Endothelial cell of umbilical vein (primary cell): ENCODE measurements around the gene WIPF3. TPM values are rescaled to one million over a fixed set of nuclear protein-coding genes. Genes with fewer than 3 reads are reported as not detected.

ENCODE experiments used
- BruUV-seq: library from RNA; stranded (reverse); fragments of 400-500 nt; replicated peaks from 2 replicates; lab custom pipeline; 2021; lab: Mats Ljungman, UMichigan
- CTCF ChIA-PET: fragments of 300-600, 350-600 bp; sonication (Branson Sonifier 250); formaldehyde crosslinking; loops from one replicate; lab custom pipeline; 2021; ENCODE audit warnings: antibody characterized with exemption, inconsistent platforms; lab: Charles Lee
- POLR2A ChIA-PET: fragments of 300-600, 350-600 bp; sonication (Branson Sonifier 250); formaldehyde crosslinking; loops from one replicate; lab custom pipeline; 2021; ENCODE audit warnings: antibody characterized with exemption, inconsistent platforms; lab: Charles Lee
- DNase-seq: peaks from one replicate; pipeline ENCODE4 v3.0.0-alpha.2; 2011; ENCODE audit warnings: low read depth, low spot score
- FAIRE-seq: peaks from 2 replicates; lab custom pipeline; 2011; peaks lifted over from hg19 to GRCh38; lab: Jason Lieb, UNC
- H2AFZ ChIP-seq: 2 replicates; pipeline ENCODE4 v1.6.0; 2012; ENCODE audit warnings: low read depth, low read length, control low read depth, inconsistent platforms
- H3K27ac ChIP-seq: 2 replicates; pipeline ENCODE4 v1.5.1; 2011; ENCODE audit warnings: low read depth, mild to moderate bottlenecking, control low read depth, low read length, moderate library complexity; ENCODE audit not compliant: insufficient read depth
- H3K27me3 ChIP-seq, 2 experiments: 2 replicates each; pipeline versions ENCODE4 v1.6.0 to v1.6.1; 2011; ENCODE audit warnings: low read length in 2 of 2, mixed read lengths in 1 of 2; ENCODE audit not compliant: control insufficient read depth in 2 of 2, insufficient read depth in 2 of 2
- H3K36me3 ChIP-seq, 2 experiments: 2 replicates in 1 of 2; 3 replicates in 1 of 2; pipeline ENCODE4 v1.5.1; 2011; ENCODE audit warnings: low read length in 2 of 2, mild to moderate bottlenecking in 1 of 2, moderate library complexity in 1 of 2; ENCODE audit not compliant: control insufficient read depth in 2 of 2, insufficient read depth in 2 of 2; ENCODE audit errors: extremely low read depth in 1 of 2
- H3K4me1 ChIP-seq: 3 replicates; pipeline ENCODE4 v1.5.1; 2011; ENCODE audit warnings: mild to moderate bottlenecking, low read length; ENCODE audit not compliant: control insufficient read depth, insufficient read depth; ENCODE audit errors: extremely low read depth
- H3K4me2 ChIP-seq: 2 replicates; pipeline ENCODE4 v1.6.1; 2011; ENCODE audit warnings: low read length, control low read depth, mixed read lengths; ENCODE audit not compliant: insufficient read depth
- H3K4me3 ChIP-seq, 3 experiments: fragments of 200-600 bp in 1 of 3; sonication (generic), shearing (Covaris generic) in 1 of 3; replicated peaks in 1 of 3; 2 replicates each; pipeline ENCODE4 v1.5.1; 2011 to 2016; ENCODE audit warnings: control low read depth in 3 of 3, low read length in 3 of 3, mild to moderate bottlenecking in 2 of 3, inconsistent platforms in 1 of 3, low read depth in 1 of 3, moderate library complexity in 1 of 3; ENCODE audit not compliant: insufficient read depth in 1 of 3
- H3K79me2 ChIP-seq: 2 replicates; pipeline ENCODE4 v1.6.0; 2012; ENCODE audit warnings: low read length, inconsistent platforms; ENCODE audit not compliant: control insufficient read depth, insufficient read depth
- H3K9ac ChIP-seq: replicated peaks from 2 replicates; pipeline ENCODE3; 2011; ENCODE audit warnings: low read length, control low read depth; ENCODE audit not compliant: insufficient read depth; ENCODE audit errors: extremely low read depth
- H3K9me1 ChIP-seq: replicated peaks from 3 replicates; pipeline ENCODE4 v1.6.0; 2011; ENCODE audit warnings: mild to moderate bottlenecking, low read length; ENCODE audit not compliant: control insufficient read depth, insufficient read depth; ENCODE audit errors: extremely low read depth
- H3K9me3 ChIP-seq: replicated peaks from 2 replicates; pipeline ENCODE4 v1.5.1; 2012; ENCODE audit warnings: low read length, inconsistent platforms; ENCODE audit not compliant: control insufficient read depth, insufficient read depth
- H4K20me1 ChIP-seq: replicated peaks from 2 replicates; pipeline ENCODE3; 2011; ENCODE audit warnings: mild to moderate bottlenecking, low read length; ENCODE audit not compliant: control insufficient read depth, insufficient read depth; ENCODE audit errors: extremely low read depth
- EZH2 ChIP-seq: IDR thresholded peaks from 2 replicates; pipeline ENCODE4 v1.6.1; 2012; ENCODE audit warnings: borderline replicate concordance, low read depth, mild to moderate bottlenecking, moderate library complexity, low read length, inconsistent platforms; ENCODE audit not compliant: severe bottlenecking
- GATA2 ChIP-seq: IDR thresholded peaks from 2 replicates; pipeline ENCODE4 v1.7.0; 2011; ENCODE audit warnings: low read depth, mild to moderate bottlenecking, moderate library complexity, mixed read lengths, low read length; ENCODE audit not compliant: insufficient read length, insufficient read depth
- JUN ChIP-seq: IDR thresholded peaks from 2 replicates; pipeline ENCODE4 v1.6.1; 2011; ENCODE audit warnings: borderline replicate concordance, low read depth; ENCODE audit not compliant: insufficient read length, insufficient read depth
- POLR2A ChIP-seq: IDR thresholded peaks from 2 replicates; pipeline ENCODE4 v1.6.1; 2012; ENCODE audit warnings: low read depth, mild to moderate bottlenecking, control low read depth, low read length
- dilution Hi-C: fragments of 300-500 bp; cut with MboI; formaldehyde crosslinking; loops from one replicate; pipeline ENCODE4 v1.15.0; 2019; ENCODE audit warnings: low sequenced_read_pairs; ENCODE audit not compliant: extremely low pct_ligation_motif_present
- intact Hi-C: fragments of 100-400 bp; cut with micrococcal nuclease; formaldehyde crosslinking; loops from one replicate; pipeline ENCODE4 v1.10.0; 2022
- polyA plus RNA-seq, 4 experiments: library from polyadenylated mRNA; depleted of rRNA in 3 of 4; stranded (reverse) in 3 of 4; unstranded in 1 of 4; fragments of >200 nt; gene quantifications; 2 replicates each; pipeline versions ENCODE4 v1.2.1 to v1.2.3, GENCODE V29; 2011 to 2012; ENCODE audit warnings: missing spikeins in 1 of 4
- total RNA-seq: library from RNA; stranded (reverse); gene quantifications from 2 replicates; pipeline ENCODE4 v1.2.3, GENCODE V29; 2021
- TF ChIP-seq, protein P1 (sequence below): IDR thresholded peaks from 2 replicates; pipeline ENCODE4 v1.6.1; 2011; ENCODE audit not compliant: insufficient read depth, insufficient read length
- TF ChIP-seq, protein P2 (sequence below), 2 donors: IDR thresholded peaks; 1 replicate in 1 of 2; 2 replicates in 1 of 2; pipeline ENCODE4 v1.5.1; 2011; ENCODE audit warnings: low read length in 2 of 2, mild to moderate bottlenecking in 2 of 2, moderate library complexity in 2 of 2, control low read depth in 1 of 2, inconsistent platforms in 1 of 2, low read depth in 1 of 2; ENCODE audit not compliant: insufficient read depth in 1 of 2; ENCODE audit errors: extremely low read depth in 1 of 2

Gene WIPF3
- total and polyA plus RNA-seq, 2 donors (not counting 3 experiments of a cell fraction or from before 2014, with no cell fraction given): 0.01 to 0.35 TPM

DNA sequence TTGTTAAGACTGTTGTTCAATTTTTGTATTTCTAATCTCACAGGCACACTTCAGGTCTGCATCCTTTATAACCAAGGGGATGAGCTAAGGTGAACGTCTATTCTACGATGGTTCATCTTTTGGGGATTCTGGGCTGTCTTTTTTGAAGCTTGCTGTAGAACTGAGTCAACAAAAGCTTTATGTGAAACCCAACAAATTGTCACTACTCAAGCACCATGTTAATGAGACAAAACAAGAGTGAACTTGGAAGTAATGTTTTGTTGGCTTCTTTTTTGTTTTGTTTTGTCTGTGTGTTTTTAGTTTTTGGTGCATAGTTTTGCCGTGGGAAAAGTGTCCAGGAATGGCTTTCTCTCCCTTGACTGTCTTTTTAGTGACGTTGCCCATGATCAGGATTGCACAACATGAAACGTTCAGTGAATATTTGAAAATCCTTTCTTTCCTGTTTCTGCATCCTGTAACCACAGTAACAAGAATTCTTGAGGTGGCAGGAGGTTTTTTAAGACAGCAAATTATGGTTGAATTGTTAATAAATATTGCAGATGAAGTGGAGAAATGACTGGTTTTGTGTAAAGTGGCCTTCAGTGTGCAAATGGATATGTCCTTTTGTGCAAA is 65.6 kb downstream of the WIPF3 start:
- FAIRE-seq (no peak), DNase-seq (peak; percentile 57)
- Histone ChIP-seq H3K27me3 (peaks cover 11% of the 10 kb centered on the region in 2 experiments), H3K4me1 (no peaks in the 10 kb centered on the region), H3K4me3 (no peak overlapping the region), H3K9me3 (no peaks in the 10 kb centered on the region), H3K27ac (no peak overlapping the region), H4K20me1 (no peaks in the 10 kb centered on the region), H3K9ac (no peak overlapping the region), H3K79me2 (no peaks in the 10 kb centered on the region), H2AFZ (no peak overlapping the region), H3K4me2 (no peak overlapping the region), H3K9me1 (no peaks in the 10 kb centered on the region), H3K36me3 (no peaks in the 10 kb centered on the region)
- intact Hi-C loops: loop anchor here (2.0 kb wide), 1 partner anchor 123 kb away; no protein-coding TSS in a partner anchor
- no TSS peak for BruUV-seq
- ChIA-PET POLR2A (no interaction called here), CTCF (interaction anchor here (0.7 to 1.7 kb wide), 4 partner anchors 49 to 236 kb away, joined by 4 to 5 read pairs (median 4); no protein-coding TSS in a partner anchor)
- dilution Hi-C loops: no loop called here
- TF ChIP-seq EZH2: no peak
- TF ChIP-seq GATA2: no peak
- no peak for TF ChIP-seq POLR2A
- TF ChIP-seq, protein P1, sequence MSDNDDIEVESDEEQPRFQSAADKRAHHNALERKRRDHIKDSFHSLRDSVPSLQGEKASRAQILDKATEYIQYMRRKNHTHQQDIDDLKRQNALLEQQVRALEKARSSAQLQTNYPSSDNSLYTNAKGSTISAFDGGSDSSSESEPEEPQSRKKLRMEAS: no peak
- no peak for TF ChIP-seq JUN
- TF ChIP-seq, protein P2, sequence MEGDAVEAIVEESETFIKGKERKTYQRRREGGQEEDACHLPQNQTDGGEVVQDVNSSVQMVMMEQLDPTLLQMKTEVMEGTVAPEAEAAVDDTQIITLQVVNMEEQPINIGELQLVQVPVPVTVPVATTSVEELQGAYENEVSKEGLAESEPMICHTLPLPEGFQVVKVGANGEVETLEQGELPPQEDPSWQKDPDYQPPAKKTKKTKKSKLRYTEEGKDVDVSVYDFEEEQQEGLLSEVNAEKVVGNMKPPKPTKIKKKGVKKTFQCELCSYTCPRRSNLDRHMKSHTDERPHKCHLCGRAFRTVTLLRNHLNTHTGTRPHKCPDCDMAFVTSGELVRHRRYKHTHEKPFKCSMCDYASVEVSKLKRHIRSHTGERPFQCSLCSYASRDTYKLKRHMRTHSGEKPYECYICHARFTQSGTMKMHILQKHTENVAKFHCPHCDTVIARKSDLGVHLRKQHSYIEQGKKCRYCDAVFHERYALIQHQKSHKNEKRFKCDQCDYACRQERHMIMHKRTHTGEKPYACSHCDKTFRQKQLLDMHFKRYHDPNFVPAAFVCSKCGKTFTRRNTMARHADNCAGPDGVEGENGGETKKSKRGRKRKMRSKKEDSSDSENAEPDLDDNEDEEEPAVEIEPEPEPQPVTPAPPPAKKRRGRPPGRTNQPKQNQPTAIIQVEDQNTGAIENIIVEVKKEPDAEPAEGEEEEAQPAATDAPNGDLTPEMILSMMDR (IDR thresholded peaks at IDR 0.05; ENCODE audit: extremely low read depth in 1 of 2, insufficient read depth in 1 of 2, low read depth in 1 of 2, low read length in 2 of 2): no peak
